ENCODE measurements around the gene TEX52.
"Not testable (repeated sequence)": the region's sequence is repeated elsewhere in the genome, so short reads cannot be mapped to it uniquely, and the experiment has no call there.

TEX52 gene

DNA sequence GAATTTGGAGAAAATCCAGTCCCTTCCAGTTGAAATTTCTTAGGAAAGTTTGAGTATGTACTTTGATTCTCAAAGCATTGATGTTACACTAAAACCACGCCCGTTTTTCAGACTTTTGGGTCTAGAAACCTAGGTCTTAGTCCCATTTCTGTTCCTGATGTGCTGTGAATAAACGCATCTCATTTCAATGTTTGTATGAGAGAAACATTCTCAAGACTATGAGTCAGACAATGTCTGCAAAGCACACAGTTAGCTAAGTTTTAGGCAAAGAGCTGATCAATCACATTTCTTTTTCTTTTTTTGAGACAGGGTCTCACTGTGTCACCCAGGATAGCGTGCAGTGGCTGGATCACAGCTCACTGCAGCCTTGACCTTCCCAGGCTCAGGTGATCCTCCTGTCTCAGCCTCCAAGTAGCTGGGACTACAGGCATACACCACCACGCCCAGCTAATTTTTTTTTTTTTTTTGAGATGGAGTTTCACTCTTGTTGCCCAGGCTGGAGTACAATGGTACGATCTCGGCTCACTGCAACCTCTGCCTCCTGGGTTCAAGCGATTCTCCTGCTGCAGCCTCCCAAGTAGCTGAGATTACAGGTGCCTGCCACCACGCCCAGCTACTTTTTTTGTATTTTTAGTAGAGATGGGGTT is 12.3 kb upstream of the TEX52 start:
- in situ Hi-C loops (cut with HindIII; ENCODE audit: low sequenced_read_pairs): not testable (repeated sequence)

DNA sequence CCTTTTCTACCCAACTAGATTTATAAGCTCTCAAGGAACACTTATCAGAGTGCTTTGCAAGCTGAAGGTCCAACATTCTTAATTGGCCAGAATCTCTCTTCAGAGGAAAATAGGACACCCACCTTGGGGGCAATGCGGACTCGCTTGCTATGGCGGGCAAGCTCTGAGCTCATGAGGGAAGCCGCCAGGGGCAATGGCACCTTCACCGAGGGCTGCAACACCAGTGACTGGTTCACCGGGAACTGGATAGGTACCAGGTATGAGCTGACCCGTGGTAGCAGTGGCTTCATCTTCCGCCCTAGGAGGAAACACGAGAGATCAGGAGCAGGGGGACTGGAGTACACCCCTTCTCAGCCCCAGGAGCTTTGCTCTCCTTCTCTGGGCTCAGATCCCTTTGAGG is 7.4 kb upstream of the TEX52 start:
- in situ Hi-C loops (cut with HindIII; ENCODE audit: low sequenced_read_pairs): loop anchor here (5.0 kb wide), 1 partner anchor 68 kb away; no protein-coding TSS in a partner anchor

DNA sequence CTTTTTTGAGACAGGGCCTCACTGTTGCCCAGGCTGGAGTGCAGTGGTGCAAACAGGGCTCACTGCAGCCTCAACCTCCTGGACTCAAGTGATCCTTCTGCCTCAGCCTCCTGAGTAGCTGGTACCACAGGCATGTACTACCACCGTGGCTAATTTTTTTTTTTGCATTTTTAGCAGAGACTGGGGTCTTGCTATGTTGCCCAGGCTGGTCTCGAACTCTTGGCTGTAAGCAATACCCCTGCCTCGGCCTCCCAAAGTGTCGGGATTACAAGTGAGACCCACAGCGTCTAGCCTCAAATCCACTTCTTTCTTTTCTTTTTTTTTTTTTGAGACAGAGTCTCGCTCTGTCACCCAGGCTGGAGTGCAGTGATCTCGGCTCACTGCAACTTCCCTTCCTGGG is 6.6 kb upstream of the TEX52 start:
- in situ Hi-C loops (cut with HindIII; ENCODE audit: low sequenced_read_pairs): loop anchor here (5.0 kb wide), 1 partner anchor 69 kb away; no protein-coding TSS in a partner anchor

DNA sequence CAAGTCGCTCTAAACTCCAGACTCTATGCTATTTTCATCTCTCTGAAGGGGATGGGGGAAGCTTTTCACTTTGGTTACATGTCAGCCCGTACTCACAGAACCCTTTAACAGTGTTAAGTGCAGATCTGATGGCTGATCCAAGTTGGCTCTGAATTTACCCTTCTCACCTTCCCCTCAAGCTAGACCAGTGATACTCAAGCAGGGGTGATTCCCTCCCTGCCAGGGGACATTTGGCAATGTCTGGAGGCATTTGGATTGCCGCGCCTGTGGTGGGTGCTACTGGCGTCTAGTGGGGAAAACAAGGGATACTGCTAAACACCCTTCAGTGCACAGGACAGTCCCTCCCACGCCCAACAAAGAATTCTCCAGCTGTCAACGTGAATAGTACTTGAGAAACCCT is 6.0 kb upstream of the TEX52 start:
- in situ Hi-C loops (cut with HindIII; ENCODE audit: low sequenced_read_pairs): loop anchor here (5.0 kb wide), 1 partner anchor 69 kb away; no protein-coding TSS in a partner anchor

DNA sequence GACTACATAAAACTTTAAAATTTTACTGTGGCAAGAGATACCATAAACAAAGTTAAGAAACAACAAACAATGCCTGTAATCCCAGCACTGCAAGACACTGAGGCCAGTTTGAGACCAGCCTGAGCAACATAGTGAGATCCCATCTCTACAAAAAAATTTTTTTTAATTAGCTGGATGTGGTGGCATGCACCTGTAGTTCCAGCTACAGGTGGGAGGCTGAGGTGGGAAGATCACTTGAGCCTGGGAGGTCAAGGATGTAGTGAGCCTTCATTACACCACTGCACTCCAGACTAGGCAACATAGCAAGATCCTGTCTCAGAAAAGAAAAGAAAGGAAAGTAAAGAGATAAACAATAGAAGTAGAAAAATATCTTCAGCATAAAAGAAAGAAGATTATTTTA is 3.3 kb upstream of the TEX52 start:
- in situ Hi-C loops (cut with HindIII; ENCODE audit: low sequenced_read_pairs): loop anchor here (5.0 kb wide), 1 partner anchor 72 kb away; no protein-coding TSS in a partner anchor

DNA sequence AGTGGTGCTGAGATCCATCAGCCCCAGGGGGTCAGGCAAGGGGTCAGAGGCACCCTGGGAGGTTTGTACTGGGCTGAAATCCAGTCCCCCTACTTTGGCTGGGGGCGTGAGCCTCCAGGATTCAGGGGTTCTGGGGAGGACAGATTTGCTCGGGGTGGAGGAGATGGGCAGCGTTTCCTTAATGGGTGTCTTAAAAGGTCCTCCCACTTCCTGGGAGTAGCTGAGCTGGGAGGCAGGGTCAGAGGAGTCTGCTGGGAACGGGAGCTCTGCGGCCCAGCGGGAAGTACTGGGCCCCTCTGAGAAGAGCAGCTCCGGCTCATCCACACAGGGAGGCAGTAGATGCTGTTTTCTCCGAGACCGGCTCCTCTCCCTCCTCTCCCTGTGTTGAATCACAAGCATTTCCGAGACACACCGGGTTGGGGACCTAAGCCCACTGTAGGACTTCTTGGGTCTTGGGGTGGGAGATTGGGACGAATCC is 2.1 kb upstream of the TEX52 start:
- in situ Hi-C loops (cut with HindIII; ENCODE audit: low sequenced_read_pairs): no loop called here

DNA sequence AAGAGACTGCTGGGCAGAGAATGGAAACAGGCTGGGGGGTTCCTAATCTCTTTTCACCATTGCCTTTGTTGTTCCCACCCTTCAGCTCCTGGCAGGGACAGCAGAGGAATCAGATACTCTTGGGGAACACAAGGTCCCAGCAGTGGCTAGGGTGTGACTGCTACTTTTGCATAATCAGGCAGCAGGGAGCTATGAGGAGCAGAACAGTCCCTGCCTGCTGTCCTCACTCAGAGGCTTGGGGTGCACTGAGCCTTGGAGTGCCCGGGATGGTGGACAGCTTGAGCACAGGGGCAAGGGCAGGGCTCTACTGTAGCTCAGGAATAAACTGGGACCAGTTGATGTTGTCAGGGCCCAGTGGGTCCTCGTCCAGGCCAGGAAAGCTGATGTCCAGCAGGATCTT is 1.5 kb upstream of the TEX52 start:
- in situ Hi-C loops (cut with HindIII; ENCODE audit: low sequenced_read_pairs): no loop called here

DNA sequence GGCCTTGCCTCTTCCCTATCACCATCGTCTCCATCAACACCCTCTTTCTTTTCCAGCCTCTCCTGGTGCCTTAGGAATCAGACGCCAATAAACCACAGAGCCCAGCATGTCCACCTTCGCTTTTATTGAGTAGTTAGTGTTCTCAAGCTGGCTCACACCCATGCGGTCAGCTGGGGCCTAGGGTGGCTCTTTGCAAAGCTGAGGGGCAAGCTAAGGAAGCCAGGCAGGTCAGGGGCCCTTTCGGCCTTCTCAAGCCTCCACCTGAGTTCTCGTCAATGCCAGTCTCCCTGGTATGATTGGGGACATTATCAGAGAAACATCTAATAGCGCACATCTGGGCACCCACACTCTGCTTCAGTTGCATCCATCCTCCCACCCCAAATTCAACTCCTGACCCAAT is 737 bp upstream of the TEX52 start:
- in situ Hi-C loops (cut with HindIII; ENCODE audit: low sequenced_read_pairs): no loop called here

DNA sequence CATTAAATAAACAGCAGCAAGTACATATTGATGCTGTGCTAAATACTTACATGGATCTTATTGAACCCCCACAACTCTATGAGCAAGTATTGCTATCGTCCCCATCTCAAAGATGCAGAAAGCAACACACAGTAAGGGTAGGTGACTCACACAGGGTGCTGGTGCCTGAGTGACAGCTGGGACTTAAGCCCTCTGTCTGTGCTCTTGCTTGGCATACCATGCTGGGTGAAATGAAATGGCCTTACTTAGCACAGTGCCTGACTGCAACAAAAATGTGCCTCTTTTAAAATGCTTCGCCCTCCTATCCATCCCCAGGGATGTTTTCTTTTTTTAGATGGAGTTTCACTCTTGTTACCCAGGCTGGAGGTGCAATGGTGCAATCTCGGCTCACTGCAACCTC is 788 bp downstream of the TEX52 start:
- in situ Hi-C loops (cut with HindIII; ENCODE audit: low sequenced_read_pairs): no loop called here

DNA sequence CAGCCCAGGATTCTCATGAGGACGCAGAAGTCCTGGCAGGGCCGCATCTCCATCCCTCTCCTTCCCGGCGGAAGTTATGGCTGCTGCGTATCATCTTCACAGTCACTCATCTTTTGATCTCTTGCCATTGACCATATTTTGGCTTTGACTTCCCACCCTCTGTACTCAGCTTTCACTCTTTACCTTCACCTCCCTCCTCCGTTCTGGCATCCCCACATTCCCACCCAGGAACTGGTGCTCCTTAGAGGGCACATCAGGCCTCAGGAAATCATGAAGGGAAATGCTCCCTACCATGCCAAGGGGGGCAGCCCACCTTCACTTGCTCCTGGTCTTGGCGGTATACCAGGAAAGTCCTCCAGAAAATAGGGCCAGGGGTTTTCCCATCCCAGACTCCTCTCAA is 1.3 kb downstream of the TEX52 start:
- in situ Hi-C loops (cut with HindIII; ENCODE audit: low sequenced_read_pairs): no loop called here

DNA sequence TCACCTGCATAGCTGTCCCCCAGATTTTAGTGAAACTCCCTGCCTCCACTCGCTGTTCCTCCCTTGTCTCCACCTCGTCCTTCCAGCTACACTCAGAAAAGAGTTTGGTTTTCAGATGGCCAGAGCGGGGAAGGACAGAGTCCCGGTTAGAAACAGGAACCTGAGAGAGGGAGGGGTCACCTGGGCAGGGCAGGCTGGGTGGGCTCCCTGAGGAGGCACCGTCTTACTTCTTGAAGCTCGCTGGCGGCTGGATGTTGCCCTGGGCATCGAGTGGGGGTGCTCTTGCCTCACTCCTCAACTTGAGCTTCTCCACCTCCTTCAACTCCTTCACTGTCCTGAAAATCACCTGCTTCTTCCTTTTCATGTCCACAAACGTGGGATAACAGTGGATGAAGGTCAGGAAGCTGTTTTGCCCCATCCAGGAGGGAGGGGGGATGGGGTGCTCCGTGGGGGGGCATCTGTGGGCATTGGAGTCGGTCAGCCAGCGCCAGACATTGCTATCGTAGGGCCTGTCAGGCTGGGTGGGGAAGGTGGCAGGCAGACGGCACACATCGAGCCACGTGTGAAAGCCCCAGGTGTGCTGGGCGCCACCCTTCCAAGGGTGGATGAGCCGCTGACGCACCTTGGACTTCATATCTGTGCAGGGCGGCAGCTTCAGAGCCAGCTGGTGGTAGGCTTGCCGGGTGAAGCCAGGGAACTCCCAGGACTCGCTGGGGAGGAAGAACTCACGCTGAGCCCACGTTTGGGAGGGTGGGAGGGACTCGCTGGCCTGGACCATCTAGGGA is 2.0 kb downstream of the TEX52 start:
- in situ Hi-C loops (cut with HindIII; ENCODE audit: low sequenced_read_pairs): no loop called here

DNA sequence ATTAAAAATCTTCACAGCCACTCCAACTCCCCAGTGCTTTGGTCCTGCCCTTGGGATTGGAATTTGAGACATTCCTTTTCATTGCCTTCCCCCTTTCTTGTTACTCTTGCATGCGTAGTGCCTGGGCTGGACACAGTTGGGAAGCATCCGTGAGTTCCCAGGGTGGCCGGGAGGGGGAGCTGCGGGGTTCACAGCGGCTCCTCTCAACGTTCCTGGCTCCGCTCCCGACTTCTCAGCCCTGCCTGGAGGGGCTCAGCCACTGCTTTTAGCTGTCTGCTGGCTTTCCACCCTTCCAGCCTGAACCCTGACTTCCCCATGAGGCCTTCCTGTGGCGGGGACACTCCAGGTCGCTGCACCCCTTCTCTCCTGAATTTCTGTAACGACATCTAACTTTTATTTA is 3.2 kb downstream of the TEX52 start:
- in situ Hi-C loops (cut with HindIII; ENCODE audit: low sequenced_read_pairs): no loop called here

DNA sequence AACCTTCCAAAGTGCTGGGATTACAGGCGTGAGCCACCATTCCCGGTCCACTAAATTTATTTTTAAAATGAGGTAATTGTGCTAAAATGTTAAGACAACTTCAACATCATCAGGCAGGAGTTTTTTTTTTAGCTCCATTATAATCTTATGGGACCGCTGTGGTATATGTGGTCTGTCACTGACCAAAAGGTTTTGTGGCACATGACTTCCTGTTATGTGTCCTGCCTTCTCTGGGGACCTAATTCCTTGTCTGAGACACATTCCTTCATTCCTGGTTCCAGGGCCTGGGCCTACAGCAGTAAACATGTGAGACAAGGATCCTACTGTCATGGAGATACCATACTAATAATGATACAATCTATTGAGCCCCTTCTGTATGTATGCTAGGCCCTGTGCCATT is 4.9 kb downstream of the TEX52 start:
- in situ Hi-C loops (cut with HindIII; ENCODE audit: low sequenced_read_pairs): no loop called here

DNA sequence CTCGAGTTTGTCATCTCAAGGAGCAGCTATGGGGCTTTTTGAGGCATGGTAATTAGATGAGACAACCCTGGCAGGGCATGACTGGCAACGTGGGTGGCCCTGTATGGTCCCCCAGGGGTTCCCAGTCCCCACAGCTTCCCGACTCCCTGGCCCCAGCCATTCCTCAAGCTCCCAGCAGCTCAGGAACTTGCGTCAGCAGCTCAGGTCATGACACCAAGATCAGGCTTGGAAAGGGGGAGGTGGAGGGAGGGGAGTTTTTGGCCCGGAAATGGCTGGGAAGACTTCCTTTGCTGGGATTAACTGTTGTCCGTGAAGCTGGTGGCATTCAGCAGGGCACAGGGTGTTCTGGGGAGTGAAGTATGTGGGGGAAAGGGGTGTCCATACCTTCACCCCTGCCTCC is 11.6 kb downstream of the TEX52 start:
- in situ Hi-C loops (cut with HindIII; ENCODE audit: low sequenced_read_pairs): no loop called here

DNA sequence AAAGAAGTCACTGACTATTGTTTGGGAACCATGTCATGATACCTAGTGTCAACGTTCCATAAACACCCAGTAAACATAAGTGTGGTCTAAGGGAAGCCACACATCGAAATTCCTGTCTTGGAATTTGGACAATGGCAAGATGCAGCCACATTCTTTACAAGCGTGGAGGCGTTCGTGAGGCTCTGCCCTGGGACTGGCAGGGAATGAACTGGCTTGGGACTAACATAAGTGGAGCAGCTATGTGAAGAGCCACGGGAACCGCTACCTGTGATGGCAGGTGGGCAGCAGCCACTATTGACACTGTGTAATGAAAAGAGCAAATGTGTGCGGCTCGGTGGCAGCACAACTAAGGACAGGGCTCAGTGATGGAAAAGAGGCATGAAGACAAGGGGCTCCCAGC is 12.1 kb downstream of the TEX52 start:
- in situ Hi-C loops (cut with HindIII; ENCODE audit: low sequenced_read_pairs): no loop called here

DNA sequence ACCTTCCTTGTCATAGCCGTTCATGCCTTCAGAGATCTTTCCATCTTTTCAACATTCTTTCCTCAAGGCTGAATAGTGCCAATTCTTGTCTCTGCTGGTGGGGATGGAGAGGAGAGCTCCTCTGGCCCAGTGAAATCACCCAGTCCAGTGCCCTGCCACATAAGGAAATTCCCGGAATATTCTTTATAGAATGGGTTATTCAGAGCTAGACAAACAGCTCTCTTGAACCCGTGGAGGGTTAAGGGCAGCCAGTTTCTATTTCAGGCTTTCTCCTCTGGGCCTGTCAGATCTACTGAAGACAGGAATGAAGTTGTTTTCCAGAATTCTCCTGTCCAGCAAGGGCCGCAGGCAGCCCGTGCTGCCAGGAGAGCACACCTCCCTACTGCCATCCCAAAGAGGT is 13.9 kb downstream of the TEX52 start:
- in situ Hi-C loops (cut with HindIII; ENCODE audit: low sequenced_read_pairs): no loop called here

DNA sequence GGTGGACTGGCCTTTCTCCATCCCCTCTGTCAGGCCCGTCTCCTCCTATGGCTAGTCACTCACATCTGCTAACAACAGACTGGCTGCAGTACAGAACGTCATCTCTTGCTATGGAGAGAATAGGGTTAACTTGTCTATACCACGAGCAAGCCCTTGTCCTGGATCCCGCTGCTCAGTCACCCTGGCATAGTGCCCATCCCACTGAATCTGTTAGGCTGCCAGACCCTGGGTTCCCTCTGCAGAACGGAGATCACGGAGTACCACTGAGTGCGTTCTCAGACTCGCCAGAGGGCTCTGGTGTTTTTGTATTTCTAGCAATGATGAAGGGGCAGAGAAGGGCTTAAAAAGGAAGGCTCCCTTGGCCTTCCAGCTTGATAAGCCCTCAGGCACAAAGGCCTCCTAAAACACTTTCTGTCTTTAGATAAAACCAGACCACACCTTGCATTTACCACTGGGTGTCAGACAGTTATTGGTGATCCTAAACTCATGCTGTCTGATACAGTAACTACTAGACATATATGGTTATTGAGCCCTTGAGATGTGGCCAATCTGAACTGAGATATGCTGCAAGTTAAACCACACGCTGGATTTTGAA is 15.7 kb downstream of the TEX52 start:
- in situ Hi-C loops (cut with HindIII; ENCODE audit: low sequenced_read_pairs): no loop called here

DNA sequence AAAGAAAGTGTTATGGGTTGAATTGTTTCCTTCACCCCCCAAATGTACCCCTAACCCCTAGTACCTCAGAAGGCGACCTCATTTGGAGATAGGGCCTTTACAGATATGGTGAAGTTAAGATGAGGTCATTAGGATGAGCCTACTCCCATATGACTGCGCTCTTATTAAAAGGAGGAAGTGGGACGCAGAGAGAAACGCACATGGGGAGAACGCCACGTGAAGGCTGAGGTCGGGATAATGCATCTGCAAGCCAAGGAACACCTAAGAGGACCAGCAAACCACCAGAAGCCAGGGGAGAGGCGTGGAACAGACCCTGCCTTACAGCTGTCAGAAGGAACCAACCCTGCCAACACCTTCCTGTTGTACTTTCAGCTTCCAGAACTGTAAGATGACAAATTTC is 20.3 kb downstream of the TEX52 start:
- in situ Hi-C loops (cut with HindIII; ENCODE audit: low sequenced_read_pairs): no loop called here

DNA sequence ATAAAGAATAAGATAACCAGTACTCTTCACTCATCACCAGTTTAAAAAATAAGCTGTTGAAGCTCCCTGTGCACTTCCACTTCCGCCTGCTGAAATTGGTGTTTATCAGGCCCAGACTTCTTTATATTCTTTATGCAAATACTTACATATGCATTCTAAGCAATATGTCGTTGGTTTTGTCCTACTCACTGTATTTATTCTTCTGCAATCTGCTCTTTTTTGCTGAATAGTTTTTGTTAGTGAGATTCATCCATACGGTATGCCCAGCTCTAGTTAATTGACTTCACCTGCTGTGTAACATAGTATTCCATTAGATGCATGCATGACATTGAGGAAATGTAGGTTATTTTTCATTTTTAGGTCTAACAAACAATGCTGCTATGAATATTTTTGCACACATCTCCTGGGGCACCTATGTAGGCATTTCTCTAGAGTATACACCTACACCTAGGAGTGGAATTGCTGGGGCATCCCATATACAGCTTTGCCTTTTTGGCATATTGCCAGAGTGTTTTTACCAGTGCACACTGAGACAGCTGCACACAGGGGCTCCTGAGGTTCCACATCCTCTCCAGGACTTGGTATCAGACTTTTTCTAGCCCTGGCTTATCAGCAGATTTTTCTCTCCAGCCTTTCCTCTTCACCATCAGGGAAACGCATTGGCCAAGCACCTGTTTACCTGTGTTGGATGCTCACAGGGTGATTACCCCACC is 21.0 kb downstream of the TEX52 start:
- in situ Hi-C loops (cut with HindIII; ENCODE audit: low sequenced_read_pairs): no loop called here

DNA sequence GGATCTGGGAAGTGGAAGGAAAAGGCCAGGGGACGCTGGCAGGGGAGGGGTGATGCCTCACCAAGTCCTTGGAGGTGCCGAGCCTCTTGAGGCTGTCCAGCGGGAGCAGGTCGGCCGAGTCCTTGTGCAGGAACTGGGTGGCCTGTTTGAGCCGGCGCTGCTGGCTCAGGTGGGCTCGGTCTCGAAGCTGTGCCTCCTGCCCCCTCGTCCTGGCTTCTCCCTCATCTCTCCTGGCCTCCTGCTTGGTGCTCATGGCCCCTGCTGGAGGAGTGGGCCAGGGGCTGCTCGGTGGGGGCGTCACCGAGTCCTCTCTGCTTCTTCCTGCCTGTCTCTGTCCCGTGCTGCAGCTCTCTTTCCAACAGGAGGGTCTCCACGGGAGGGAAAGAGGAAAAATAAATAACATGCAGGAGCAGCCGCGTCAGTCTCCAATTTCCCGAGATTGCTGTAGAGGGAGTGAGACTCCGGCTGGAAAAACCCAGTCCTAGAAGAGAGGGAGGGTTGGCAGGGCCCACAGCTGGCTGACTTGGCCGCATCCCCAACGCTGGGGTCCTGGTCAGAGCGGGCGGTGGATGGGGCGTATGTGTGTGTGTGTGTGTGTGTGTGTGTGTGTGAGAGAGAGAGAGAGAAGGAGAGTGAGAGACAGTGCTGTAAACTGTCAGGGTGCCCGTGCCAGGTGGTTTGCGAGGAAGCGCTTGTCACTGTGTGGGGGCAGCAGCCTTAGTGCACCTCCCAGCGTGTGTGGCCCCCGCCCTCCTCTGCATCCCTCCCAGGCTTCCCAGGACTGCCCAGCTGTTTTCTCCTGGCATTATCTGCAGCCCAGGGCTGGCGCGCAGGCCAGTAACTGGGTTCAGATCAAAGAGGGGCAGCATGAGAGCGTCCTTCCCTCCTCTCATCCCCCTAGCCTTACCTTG is 22.0 kb downstream of the TEX52 start, which contains the start of gene NRIP2:
TSS of gene NRIP2 (minus strand) at position 455 of the 911 bp plus-strand sequence. CDS start at position 403, 52 bp downstream.
- in situ Hi-C loops (cut with HindIII; ENCODE audit: low sequenced_read_pairs): no loop called here
